NCI-H460 (cell line): ENCODE data around the gene MVP. TPM values are rescaled to one million over a fixed set of nuclear protein-coding genes. Genes with fewer than 3 reads are reported as not detected.
"Not testable (repeated sequence)": the region's sequence is repeated elsewhere in the genome, so short reads cannot be mapped to it uniquely, and the experiment has no call there.

Experiments
- DNase-seq: peaks from one replicate; pipeline ENCODE4 v3.0.0-alpha.2; 2016; ENCODE audit warnings: low read depth; ENCODE audit errors: extremely low read depth
- total RNA-seq: library from RNA; depleted of rRNA; stranded (reverse); fragments of >200 nt; shearing (Covaris generic); gene quantifications from 2 replicates; pipeline ENCODE4 v1.2.3, GENCODE V29; 2014

The MVP gene
- total RNA-seq, 1 experiment from 2014 or later: 35.9 TPM

DNA sequence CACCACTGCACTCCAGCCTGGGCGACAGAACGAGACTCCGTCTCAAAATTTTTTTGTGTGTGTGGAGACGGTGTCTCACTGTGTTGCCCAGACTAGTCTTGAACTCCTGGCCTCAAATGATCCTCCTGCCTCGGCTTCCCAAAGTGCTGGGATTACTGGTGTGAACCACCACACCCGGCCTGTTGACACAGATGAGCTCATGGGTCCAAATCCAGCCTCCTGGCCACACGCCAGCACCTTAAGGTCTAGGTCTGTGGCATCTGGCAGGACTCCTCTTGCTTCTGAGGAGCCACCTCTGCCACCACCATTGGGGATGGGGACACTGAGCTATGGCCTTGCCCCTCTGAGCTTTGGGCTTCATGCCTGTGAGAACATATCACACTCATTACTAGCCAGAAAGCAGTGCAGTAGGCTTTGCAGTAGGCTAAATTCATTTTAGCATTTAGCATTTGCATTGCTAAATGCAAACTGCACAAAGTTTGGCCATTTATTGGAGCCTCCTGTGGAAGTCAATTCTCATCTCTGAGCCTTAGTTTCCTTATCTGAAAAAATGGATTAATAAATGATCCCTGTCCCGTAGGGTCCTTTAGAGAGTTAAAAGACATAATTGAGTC, 48.2 kb downstream of the MVP start:
- no peak for DNase-seq

DNA sequence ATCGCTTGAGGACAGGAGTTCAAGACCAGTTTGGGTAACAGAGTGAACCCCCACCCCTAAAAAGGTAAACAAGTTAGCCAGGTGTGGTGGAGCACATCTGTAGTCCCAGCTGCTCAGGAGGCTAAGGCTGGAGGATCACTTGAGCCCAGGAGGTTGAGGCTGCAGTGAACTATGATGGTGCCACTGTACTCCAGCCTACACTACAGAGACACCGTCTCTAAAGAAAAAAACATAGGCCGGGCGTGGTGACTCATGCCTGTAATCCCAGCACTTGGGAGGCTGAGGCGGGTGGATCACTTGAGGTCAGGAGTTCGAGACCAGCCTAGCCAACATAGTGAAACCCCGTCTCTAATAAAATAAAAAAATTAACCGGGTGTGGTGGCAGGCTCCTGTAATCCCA, 48.8 kb downstream of the MVP start:
- DNase-seq: not testable (repeated sequence)

DNA sequence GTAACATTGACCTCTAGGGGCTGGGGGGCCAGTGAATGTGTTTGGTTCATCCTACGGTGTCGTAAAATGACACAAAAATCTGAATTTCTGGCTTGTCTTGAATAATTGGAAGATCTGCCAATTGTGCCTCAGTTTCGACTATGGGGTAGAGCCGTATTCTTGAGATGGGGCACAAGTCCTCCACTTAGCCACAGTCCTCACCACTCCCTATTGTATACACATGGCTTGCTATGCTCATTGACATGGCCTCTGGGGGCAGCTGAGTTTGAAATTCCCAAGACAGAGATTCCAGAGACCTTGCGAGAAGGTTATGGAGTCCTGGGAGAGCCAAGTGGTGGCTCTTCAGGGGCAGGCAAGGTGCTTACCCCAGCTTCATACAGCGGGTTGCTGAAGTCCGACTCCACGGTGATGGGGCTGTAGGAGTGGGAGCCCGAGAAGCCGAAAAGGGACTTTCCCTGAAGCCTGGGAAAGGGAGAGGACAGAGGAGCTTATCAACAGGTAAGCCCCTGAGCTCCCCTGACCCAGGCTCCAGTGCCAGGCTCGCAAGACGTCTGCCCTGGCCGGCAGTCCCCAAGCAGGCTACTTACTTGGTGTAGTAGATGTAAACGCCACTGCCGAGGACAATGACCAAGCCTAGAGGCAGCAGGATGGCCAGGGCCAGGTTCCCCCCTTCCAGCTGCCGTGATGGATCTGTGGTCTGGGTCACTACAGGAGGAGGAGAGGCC, 51.7 kb downstream of the MVP start:
- no peak for DNase-seq

DNA sequence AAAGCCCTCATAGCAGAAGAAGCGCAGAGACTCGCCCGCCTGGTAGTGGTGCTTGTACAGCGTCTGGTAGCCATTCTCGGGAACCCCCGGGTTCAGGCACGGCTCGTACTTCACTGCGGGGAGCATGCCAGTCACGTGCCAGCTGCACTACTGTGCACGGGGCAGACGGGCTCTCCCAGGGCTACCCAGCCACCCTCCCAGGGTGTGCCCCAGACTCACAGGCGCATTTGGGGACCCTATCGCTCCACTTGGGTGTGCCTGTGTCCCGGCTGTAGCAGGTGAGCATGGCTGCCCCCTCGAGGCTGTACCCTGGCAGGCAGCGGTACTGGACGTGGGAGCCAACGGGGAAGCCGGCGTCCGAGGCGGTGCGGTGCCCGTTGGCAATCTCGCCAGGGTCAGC, 53.1 kb downstream of the MVP start:
- DNase-seq: no peak

DNA sequence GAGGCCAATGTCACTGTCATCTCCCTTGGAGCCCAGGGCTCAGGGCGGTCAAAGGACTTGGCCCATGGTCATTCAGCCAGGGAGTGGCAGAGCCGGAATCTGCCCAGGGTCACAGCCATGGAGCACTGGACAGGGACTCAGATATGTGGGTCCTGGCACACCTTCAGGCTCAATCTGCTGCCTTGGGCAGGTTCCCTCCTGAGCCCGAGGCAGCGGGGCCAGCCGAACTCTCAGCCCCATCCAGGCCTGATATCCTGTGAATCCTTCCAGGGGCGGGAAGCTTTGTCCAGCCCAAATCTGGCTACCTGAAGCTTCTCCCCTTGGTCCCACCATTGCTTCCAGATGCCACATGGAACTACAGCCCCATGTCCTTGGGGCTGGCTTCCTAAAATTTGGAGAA, 54.9 kb downstream of the MVP start:
- no peak for DNase-seq

DNA sequence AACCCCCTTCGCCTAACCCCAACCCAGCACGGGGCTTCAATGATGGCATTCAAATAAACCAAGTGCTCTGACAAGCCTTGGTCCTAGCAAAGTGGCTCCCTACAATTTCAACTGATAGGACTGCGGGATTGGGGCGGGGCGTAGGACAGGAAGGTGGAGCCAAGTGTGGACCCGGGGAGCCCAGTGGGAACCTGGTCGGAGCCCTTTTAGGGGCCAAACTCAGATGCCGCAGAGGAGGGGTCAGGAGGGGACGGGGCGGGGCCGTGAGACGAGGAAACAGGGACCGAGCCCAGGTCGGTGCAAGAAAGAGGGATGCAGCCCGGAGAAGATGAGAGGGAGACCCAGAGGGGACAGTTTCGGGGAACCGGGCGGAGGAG, 55.9 kb downstream of the MVP start:
- DNase-seq: no peak

DNA sequence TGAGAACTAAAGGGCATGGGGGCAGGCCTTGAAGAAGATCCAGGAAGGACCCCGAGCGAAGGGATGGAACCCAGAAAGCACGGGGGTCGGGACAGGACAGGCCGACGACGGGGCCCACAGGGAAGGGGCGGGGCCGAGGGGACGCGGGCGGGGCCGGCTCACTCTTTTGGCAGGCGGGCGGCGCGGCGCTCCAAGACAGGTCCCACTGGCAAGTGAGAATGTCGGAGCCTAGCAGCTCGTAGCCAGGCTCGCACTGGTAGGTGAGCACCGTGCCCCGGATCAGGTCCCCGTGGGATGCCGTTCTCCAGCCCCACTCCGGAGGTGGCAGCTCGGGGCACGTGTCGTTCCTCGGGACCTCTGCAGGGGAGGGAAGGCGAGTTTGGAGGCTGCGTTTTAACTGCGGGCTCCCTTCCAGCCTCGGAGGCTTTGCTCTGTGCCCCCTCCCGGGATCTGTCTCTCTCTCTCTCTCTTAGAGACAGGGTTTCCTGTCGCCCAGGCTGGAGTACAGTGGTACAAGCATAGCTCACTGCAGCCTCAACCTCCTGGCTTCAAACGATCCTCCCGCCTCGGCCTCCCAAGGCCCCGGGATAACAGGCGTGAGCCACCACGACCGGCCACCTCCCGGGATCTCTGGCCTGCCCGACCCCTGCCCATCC, 56.5 kb downstream of the MVP start:
- no peak for DNase-seq

DNA sequence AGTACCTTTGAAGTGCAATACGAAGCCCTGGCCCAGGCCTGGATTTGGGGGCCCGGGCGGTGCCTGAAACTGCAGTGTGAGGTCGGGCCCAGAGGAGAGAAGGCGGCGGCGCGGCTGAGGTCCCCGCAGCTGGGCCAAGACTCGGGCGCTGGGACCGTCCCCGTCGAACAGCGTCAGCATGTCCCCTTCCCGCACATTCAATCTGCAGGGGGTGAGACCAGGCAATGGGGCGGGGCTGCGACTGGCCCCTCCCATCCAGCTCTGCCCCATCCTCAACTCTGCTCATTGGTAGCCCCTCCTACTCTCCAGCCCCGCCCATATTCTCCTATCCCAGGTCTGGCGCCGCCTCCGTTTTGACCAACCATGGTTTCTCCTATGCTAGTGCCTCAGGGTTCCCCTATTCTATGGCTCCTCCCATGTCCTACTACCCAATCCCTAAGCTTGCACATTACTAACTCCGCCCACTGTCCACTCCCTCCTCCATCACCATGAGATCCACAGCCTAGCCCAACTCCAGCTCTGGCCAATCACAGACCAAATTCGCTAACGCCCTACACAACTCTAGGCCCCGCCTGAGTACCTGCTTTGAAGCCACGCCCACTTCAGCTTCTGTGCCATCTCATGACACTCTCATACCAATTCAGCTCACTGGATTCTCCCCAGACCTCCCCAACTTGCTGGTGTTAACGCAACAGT, 57.2 kb downstream of the MVP start:
- DNase-seq: no peak

DNA sequence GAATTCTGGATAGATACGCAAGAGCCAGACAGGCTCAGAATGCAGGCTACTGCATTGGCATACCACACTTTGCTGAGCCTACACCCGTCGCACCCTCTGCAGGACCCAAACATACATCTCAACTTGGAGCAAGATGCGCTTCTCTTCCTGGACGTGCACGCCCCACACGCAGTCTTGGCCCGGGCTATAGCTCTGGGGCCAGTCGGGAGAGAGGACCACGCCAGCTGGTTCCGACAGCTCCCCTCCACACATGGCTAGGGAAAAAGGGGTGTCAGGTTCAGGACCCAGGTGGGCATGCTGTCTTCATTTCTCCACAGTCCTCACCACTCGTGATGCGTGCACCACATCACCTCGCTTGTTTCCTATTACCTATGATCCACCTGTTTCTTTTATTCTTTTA, 57.9 kb downstream of the MVP start:
- DNase-seq: no peak

DNA sequence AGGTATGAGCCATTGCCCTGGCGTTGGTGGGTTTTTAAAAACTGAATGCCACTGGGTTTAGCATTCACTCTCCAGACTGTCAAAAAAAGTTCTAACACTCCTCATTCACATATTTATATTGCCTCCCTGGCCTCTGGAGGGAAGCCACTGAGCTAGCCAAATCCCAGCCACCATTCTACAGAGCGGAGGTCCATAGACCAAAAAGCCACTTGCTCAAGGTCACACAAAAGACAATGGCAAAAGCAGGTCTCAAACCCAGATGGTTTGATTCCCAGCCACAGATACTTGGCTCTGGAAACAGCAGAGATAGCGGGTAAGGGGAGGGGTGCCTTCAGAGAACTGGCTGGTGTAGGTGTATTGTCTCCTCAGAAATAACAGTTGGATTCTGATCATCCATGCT, 60.8 kb downstream of the MVP start:
- no peak for DNase-seq

DNA sequence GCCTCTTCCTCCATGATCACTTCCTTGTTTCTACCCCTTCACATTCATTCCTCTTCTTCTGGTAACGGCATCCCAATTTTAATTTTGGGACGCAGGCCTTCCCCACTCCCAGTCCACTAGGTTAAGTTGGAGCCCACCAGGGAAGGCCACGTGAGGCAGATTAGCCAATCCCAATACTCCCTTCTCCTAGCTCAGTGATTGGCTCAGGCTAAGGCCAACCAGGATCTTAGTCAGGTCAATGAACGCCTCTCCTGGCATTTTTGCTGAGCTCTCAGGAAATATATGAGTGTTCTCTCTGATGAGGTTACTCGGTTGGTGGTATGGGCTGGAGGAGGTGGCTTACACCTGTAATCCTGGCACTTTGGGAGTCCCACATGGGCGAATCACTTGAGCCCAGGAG, 63.7 kb downstream of the MVP start:
- DNase-seq: no peak

DNA sequence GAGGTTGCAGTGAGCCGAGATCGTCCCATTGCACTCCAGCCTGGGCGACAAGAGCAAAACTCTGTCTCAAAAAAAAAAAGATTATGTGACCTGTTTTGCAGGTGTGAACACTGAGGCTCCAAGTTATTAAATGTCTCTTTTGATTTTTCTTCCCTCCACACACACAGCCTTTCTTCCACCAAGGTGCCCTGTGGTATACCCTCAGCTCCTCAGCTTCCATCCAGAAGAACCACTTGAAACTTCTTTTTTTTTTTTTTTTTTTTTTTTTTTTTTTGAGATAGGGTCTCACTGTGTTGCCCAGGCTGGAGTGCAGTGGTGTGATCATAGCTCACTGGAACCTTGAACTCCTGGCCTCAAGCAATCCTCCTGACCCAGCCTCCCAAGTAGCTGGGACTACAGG, 69.1 kb downstream of the MVP start:
- DNase-seq: not testable (repeated sequence)

DNA sequence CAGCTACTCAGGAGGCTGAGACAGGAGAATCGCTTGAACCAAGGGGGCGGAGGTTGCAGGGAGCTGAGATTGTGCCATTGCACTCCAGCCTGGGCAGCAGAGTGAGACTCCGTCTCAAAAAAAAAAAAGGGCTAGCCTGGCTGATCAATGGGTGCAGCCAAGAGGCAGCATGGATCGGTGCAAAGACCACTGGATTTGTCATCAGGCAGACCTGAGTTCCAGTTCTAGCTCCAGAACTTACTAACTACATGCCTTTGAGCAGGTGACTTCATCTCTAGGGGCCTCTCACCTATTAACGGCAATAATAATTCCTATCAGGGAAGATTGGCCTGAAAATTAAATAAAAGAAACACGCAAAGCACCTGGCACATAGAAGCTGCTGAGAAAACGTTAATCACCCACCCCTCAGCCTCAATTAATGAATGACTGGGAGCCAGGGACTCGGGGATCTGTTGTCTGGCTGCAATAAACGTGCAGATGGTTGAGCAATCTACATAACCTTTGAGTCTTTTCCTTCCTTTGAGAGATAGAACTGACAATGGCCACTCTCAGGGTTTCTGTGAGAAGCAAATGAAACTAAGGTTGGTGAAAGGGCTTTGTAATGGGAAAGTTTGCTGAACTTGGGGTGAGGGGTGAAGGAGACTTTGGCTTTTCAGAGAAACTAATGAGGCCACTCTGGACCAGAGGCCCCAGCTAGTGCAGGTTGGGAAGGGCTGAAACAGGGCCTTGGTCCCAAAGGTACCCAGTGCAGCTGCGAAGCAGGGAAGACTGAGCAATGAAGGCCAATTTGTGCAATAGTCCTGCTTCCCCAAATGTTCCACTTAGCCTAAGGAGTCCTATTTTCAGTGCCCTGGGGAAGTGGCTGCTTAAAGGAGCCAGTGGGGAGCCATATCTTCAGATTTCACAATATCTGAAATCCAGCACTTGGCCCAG, 71.5 kb downstream of the MVP start:
- DNase-seq: no peak

DNA sequence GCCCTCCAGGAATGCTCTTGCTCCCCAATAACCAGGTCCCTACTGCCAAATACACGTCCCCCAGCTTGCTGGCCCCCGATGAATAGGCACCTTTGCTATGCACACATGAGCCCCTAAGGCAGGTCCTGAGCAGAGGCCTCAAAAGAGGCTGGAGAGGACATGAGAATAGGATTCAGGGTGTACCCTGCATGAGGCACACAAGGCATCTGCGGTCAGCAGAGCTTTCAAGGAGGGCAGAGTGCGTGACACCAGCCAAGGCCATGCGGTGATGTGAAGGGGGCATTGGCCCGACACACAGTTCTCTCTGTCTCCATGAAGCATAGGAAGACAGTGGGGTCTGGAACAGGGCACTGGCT, 72.2 kb downstream of the MVP start:
- DNase-seq: no peak

DNA sequence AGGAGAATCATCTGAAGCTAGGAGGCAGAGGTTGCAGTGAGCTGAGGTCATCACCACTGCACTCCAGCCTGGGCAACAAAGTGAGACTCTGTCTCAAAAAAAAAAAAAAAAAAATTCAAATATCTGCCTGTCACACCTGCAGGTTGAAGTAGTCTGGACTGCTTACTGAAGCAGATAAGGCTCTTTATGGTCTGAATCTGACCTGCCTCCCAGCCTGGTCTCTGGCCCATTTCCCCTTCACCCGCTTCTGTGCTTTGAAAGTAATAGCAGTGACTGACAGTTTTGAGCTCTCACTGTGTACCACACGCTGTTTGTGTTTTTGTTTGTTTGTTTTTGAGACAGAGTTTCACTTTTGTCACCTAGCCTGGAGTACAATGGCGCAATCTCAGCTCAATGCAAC, 73.3 kb downstream of the MVP start:
- no peak for DNase-seq

DNA sequence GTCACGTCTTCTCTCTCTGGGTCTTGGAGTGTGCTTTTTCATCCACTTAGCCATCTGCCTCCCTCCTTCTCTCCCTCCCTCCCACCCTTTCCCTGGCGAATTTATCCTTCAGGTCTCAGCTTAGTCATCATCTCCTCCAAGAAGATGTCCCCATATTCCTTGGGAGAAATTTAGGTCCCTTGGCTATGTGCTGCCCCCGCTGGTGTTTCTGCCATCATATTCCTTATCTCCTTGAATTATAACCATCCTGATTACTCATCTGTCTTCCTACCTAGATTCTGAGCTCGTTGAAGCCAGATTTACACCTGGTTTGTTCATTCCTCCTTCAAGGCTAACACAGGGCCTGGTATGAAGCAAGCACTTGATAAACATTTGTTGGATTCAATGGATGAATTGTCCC, 74.1 kb downstream of the MVP start:
- no peak for DNase-seq

DNA sequence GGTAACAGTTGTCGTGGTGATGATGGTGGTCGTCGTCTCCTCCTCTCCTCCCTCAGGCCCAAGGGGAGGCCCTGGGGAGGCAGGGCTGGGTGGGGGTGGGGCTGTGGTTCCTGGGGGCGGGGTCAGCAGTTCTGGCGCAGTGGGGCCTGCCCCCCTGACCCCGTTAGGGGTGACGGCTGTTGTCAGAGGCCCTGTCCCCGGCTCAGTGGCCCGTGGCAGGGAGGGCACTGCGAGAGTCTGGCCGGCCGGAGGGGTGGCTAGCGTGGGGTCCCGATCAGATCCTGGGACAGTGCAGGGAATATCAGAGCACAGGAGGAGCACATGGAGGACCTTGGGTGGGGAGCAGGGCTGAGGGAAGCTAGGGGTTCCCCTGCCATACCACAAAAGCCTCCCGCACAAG, 76.6 kb downstream of the MVP start:
- no peak for DNase-seq

DNA sequence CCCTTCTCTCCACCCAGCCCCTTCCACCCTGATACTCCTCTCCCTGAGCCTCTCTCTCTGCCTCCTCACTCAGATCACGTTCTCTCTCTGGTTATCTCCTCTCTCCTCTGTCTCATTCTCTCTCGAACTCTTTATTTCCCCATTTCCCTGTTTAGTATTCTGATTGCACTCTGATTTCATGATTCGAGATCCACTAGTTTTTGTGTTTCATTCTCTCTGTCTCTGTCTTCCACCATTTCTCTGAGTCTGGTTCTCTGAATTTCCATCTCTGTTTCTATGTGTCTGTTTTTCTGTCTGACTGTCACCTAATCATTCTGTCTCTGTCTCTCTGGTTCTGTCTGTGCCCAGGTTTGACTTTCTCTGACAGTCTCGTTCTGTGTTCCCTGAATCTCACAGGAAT, 77.1 kb downstream of the MVP start:
- no peak for DNase-seq
